KOPT-K1 (cell line): ENCODE measurements around the gene OR7D2.
"Not testable (repeated sequence)": the region's sequence is repeated elsewhere in the genome, so short reads cannot be mapped to it uniquely, and the experiment has no call there.

ENCODE experiments used
- H3K27ac ChIP-seq: fragments of 200-600 bp; sonication (generic); 2 replicates; pipeline ENCODE4 v1.5.1; 2016; ENCODE audit warnings: antibody characterized with exemption, mild to moderate bottlenecking, low read depth, low read length; ENCODE audit not compliant: poor library complexity, severe bottlenecking
- H3K36me3 ChIP-seq: fragments of 200-600 bp; sonication (generic); 2 replicates; pipeline ENCODE4 v1.5.1; 2017; ENCODE audit warnings: antibody characterized with exemption, mild to moderate bottlenecking, low read length, moderate library complexity; ENCODE audit not compliant: insufficient read depth
- H3K9me3 ChIP-seq: fragments of 200-600 bp; sonication (generic); 2 replicates; pipeline ENCODE4 v1.5.1; 2017; ENCODE audit warnings: antibody characterized with exemption, low read length, mild to moderate bottlenecking; ENCODE audit not compliant: insufficient read depth, poor library complexity, severe bottlenecking

The OR7D2 gene

GRCh38 chr19:9166846-9167245, 11.9 kb upstream of the OR7D2 start:
- Histone ChIP-seq H3K36me3 (peaks cover 60% of the 10 kb centered on the region), H3K9me3 (no peaks in the 10 kb centered on the region), H3K27ac (no peak overlapping the region)

DNA sequence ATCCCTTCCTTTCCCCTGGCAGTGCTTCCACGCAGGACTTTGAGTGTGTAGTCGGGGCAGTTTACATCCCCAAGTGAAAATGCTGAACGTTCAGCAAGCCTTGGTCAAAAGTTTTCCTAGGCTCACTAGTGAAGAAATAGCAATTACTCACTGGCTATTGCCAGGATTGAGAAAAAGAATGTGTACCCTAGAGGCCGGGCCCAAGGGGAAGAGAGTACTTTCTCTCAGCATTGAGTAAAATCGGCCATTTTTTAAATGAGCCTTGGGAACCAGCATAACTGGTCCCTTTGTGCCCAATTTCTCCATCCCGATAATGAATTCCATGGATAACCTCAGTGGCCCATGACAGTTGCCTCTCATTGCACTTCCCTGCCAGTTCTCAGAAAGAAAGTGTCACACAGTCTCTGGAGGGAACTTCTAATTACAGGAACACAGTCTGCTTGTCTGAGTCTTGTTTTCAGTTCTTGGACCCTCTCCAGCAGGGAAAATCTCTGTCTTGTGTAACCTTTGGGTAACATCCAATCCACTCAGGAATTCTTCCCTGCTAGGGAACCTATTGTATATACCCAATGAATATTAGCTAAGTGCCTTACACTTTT, 7.3 kb upstream of the OR7D2 start:
- H3K36me3 ChIP-seq, result peaks cover 14% of the 10 kb centered on the region; the same call in 1 of the 2 replicates

GRCh38 chr19:9175326-9175725, 3.5 kb upstream of the OR7D2 start:
- Histone ChIP-seq H3K27ac (no peak overlapping the region), H3K9me3 (peaks cover 4% of the 10 kb centered on the region), H3K36me3 (no peaks in the 10 kb centered on the region)

More for the DNA sequence above, 7.3 kb upstream of the OR7D2 start:
- H3K9me3 ChIP-seq, result no peaks in the 10 kb centered on the region
- H3K27ac ChIP-seq, result no peak overlapping the region

GRCh38 chr19:9183000-9183399, 4.2 kb downstream of the OR7D2 start:
- Histone ChIP-seq H3K27ac (no peak overlapping the region), H3K9me3 (peaks cover 4% of the 10 kb centered on the region), H3K36me3 (no peaks in the 10 kb centered on the region)

GRCh38 chr19:9187191-9187590, 8.4 kb downstream of the OR7D2 start:
- H3K27ac ChIP-seq, result no peak overlapping the region
- peaks cover 17% of the 10 kb centered on the region for H3K9me3 ChIP-seq
- no peaks in the 10 kb centered on the region for H3K36me3 ChIP-seq

GRCh38 chr19:9189535-9189934, 10.8 kb downstream of the OR7D2 start:
- H3K9me3 ChIP-seq, result peaks cover 17% of the 10 kb centered on the region
- H3K36me3 ChIP-seq, result no peaks in the 10 kb centered on the region
- no peak overlapping the region for H3K27ac ChIP-seq

GRCh38 chr19:9198044-9198443, 19.3 kb downstream of the OR7D2 start:
- H3K36me3 ChIP-seq, H3K27ac ChIP-seq, H3K9me3 ChIP-seq: not testable (repeated sequence)

- Histone ChIP-seq H3K27ac (no peak overlapping the region), H3K36me3 (no peaks in the 10 kb centered on the region), H3K9me3 (no peaks in the 10 kb centered on the region)
These were observed 26.8 kb downstream of the OR7D2 start for GRCh38 chr19:9205501-9206113.

DNA sequence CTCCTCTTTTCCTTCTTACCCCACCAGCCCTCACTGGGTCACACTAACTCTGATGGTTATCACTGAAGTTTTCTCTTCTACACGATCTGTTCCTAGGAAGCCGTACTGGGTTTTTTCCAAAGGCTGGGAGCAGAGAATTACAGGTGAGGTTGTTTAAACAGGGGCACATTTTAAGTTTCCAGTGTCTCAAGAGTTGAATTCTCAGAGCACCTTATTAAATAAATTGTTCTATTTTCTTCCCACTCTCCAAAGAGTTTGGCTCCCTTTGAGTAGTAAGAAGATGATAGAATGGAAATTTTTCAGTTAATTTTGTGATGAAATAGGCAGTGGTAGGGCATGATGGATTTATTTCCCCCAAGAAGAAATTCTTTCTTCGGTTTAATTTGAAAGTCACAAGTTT, 40.7 kb downstream of the OR7D2 start, which contains the start of gene OR7D4:
Gene OR7D4, minus strand, starts transcription at position 101 of the 400 bp plus-strand sequence. CDS start 4,752 bp downstream, outside the sequence.
- Histone ChIP-seq H3K27ac (no peak within 1 kb of the TSS), H3K36me3 (no peaks in the 10 kb centered on the region), H3K9me3 (peaks cover 15% of the 10 kb centered on the region)
